GM23338 (cell line): ENCODE measurements around the gene EDEM3. TPM values are rescaled to one million over a fixed set of nuclear protein-coding genes. Genes with fewer than 3 reads are reported as not detected.

Experiments
- ATAC-seq: fragments of 200-7000 bp; cut with Tn5 transposase; 3 replicates; pipeline ENCODE4 v1.9.1; 2020
- DNase-seq: peaks from one replicate; pipeline ENCODE4 v3.0.0-alpha.2; 2015; ENCODE audit warnings: low spot score
- H2AFZ ChIP-seq: fragments of 200-600 bp; sonication (generic); 2 replicates; pipeline ENCODE4 v1.8.0; 2016; ENCODE audit warnings: antibody characterized with exemption, mild to moderate bottlenecking, moderate library complexity
- H3F3A ChIP-seq: fragments of 200-600 bp; sonication (generic); replicated peaks from 2 replicates; pipeline ENCODE4 v1.8.0; 2017; ENCODE audit warnings: antibody characterized with exemption, mixed run types, low read depth
- H3K27ac ChIP-seq: fragments of 200-600 bp; sonication (generic); 2 replicates; pipeline ENCODE4 v1.6.1; 2016; ENCODE audit warnings: low read depth
- H3K27me3 ChIP-seq: fragments of 200-600 bp; sonication (generic); 2 replicates; pipeline ENCODE4 v1.8.0; 2016; ENCODE audit warnings: mild to moderate bottlenecking, mixed run types, moderate library complexity; ENCODE audit not compliant: insufficient read depth
- H3K36me3 ChIP-seq: fragments of 200-600 bp; sonication (generic); 2 replicates; pipeline ENCODE4 v1.8.0; 2016; ENCODE audit warnings: mild to moderate bottlenecking; ENCODE audit not compliant: insufficient read depth
- H3K4me1 ChIP-seq: fragments of 200-600 bp; sonication (generic); 2 replicates; pipeline ENCODE4 v1.8.0; 2016; ENCODE audit warnings: mild to moderate bottlenecking, moderate library complexity; ENCODE audit not compliant: insufficient read depth
- H3K4me2 ChIP-seq: fragments of 200-600 bp; sonication (generic); 2 replicates; pipeline ENCODE4 v1.7.1; 2017; ENCODE audit warnings: mixed run types
- H3K4me3 ChIP-seq: fragments of 200-600 bp; sonication (generic); 2 replicates; pipeline ENCODE4 v1.6.1; 2016; ENCODE audit warnings: mixed run types
- H3K79me2 ChIP-seq: fragments of 200-600 bp; sonication (generic); replicated peaks from 2 replicates; pipeline ENCODE4 v1.8.0; 2017; ENCODE audit warnings: mild to moderate bottlenecking; ENCODE audit not compliant: insufficient read depth
- H3K9me2 ChIP-seq: fragments of 200-600 bp; sonication (generic); 2 replicates; pipeline ENCODE4 v1.8.0; 2017; ENCODE audit not compliant: insufficient read depth
- H4K20me1 ChIP-seq: fragments of 200-600 bp; sonication (generic); replicated peaks from 2 replicates; pipeline ENCODE4 v1.8.0; 2017; ENCODE audit warnings: mild to moderate bottlenecking; ENCODE audit not compliant: insufficient read depth
- H3K27ac Mint-ChIP-seq: 2 replicates; pipeline ENCODE4 v1.8.0; 2020; ENCODE audit warnings: inconsistent platforms, mild to moderate bottlenecking, moderate library complexity, mixed read lengths
- H3K27me3 Mint-ChIP-seq: 3 replicates; pipeline ENCODE4 v1.8.0; 2022; ENCODE audit warnings: low read depth, mild to moderate bottlenecking, moderate library complexity, mixed read lengths, inconsistent platforms; ENCODE audit not compliant: insufficient read depth, poor library complexity
- H3K36me3 Mint-ChIP-seq: 3 replicates; pipeline ENCODE4 v1.8.0; 2021; ENCODE audit warnings: low read depth, mild to moderate bottlenecking, inconsistent platforms, moderate library complexity, mixed read lengths
- H3K4me1 Mint-ChIP-seq: 3 replicates; pipeline ENCODE4 v1.8.0; 2020; ENCODE audit warnings: mild to moderate bottlenecking, inconsistent platforms, mixed read lengths
- H3K4me3 Mint-ChIP-seq: 3 replicates; pipeline ENCODE4 v1.8.0; 2021; ENCODE audit warnings: moderate library complexity, mild to moderate bottlenecking, inconsistent platforms, mixed read lengths
- H3K9me3 Mint-ChIP-seq: 3 replicates; pipeline ENCODE4 v1.8.0; 2020; ENCODE audit warnings: moderate library complexity, mild to moderate bottlenecking, inconsistent platforms, mixed read lengths
- CREB1 ChIP-seq: fragments of 250-450 bp; sonication (Bioruptor Pico); IDR thresholded peaks from 2 replicates; pipeline ENCODE4 v1.5.0; 2020; ENCODE audit warnings: low read depth, mild to moderate bottlenecking, moderate library complexity
- ETS1 ChIP-seq: IDR thresholded peaks from 2 replicates; pipeline ENCODE4 v1.6.1; 2016; ENCODE audit warnings: antibody characterized with exemption
- EZH2 ChIP-seq: fragments of 200-600 bp; sonication (generic); IDR thresholded peaks from one replicate; pipeline ENCODE4 v1.8.0; 2017; ENCODE audit warnings: antibody characterized with exemption, mild to moderate bottlenecking, low read depth; ENCODE audit not compliant: unreplicated experiment
- EZH2phosphoT487 ChIP-seq: fragments of 200-600 bp; sonication (generic); IDR thresholded peaks from one replicate; pipeline ENCODE4 v1.8.1; 2018; ENCODE audit warnings: antibody characterized with exemption; ENCODE audit not compliant: unreplicated experiment
- JUNB ChIP-seq: IDR thresholded peaks from one replicate; pipeline ENCODE4 v1.6.1; 2016; ENCODE audit warnings: antibody characterized with exemption; ENCODE audit not compliant: unreplicated experiment
- NANOG ChIP-seq: IDR thresholded peaks from 2 replicates; pipeline ENCODE4 v1.6.1; 2016; ENCODE audit warnings: antibody characterized with exemption, borderline replicate concordance
- POLR2AphosphoS5 ChIP-seq: IDR thresholded peaks from 2 replicates; pipeline ENCODE4 v1.6.1; 2016; ENCODE audit warnings: antibody characterized with exemption, low read depth
- REST ChIP-seq: IDR thresholded peaks from one replicate; pipeline ENCODE4 v1.6.1; 2018; ENCODE audit warnings: antibody characterized with exemption; ENCODE audit not compliant: unreplicated experiment
- STAT1 ChIP-seq: IDR thresholded peaks from one replicate; pipeline ENCODE4 v1.6.1; 2016; ENCODE audit warnings: antibody characterized with exemption; ENCODE audit not compliant: unreplicated experiment
- ZNF114 ChIP-seq: fragments of 250-450 bp; sonication (Bioruptor Pico); IDR thresholded peaks from 2 replicates; pipeline ENCODE4 v1.5.0; 2020; ENCODE audit warnings: mild to moderate bottlenecking, moderate library complexity
- ZNF331 ChIP-seq: fragments of 250-450 bp; sonication (Bioruptor Pico); IDR thresholded peaks from 2 replicates; pipeline ENCODE4 v1.5.0; 2020; ENCODE audit warnings: low read depth, mild to moderate bottlenecking, moderate library complexity
- ZNF462 ChIP-seq: fragments of 250-450 bp; sonication (Bioruptor Pico); IDR thresholded peaks from 2 replicates; pipeline ENCODE4 v1.5.0; 2020; ENCODE audit warnings: mild to moderate bottlenecking, moderate library complexity
- polyA plus RNA-seq: library from polyadenylated mRNA; unstranded; fragments of >200 nt; fragmentation: Nextera tagmentation; extraction: Ambion mirVana; gene quantifications from 2 replicates; pipeline ENCODE4 v1.2.1, GENCODE V29; 2016
- total RNA-seq: library from RNA; depleted of rRNA; stranded (reverse); fragments of >200 nt; shearing (Covaris generic); gene quantifications from 2 replicates; pipeline ENCODE4 v1.2.3, GENCODE V29; 2014
- TF ChIP-seq, protein P1 (sequence below), 2 experiments: fragments of 200-600 bp in 1 of 2; sonication (generic) in 1 of 2; conservative IDR thresholded peaks; 2 replicates each; pipeline versions ENCODE4 v1.5.1 to v1.6.1; 2016 to 2017; ENCODE audit warnings: antibody characterized with exemption in 2 of 2, low read depth in 2 of 2, mild to moderate bottlenecking in 2 of 2, moderate library complexity in 1 of 2

Gene EDEM3
- total and polyA plus RNA-seq, 2 experiments from 2014 or later = 4.8 to 11.5 TPM

DNA sequence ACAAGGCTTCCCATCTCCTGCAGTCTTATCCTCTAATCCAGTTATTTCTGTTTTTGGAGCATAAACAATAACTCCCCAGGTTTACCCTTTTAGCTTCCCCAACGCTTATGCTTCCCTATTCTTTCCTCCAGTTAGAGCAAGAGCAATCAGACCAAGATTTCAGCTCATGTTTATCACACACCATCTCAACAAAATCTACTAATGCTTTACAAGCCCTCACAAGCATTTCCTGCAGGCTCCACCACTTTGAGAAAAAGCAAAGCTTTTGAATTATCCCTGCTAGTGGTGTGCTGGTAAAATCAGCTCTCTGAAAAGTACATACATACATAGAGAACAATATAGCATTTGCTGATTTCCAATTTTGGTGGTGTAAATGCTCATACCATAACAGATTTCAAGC lies 92.9 kb downstream of the EDEM3 start:
- TF ChIP-seq NANOG (no peak), REST (no peak), ETS1 (no peak), STAT1 (no peak), POLR2AphosphoS5 (no peak), EZH2 (no peak), EZH2phosphoT487 (no peak), CREB1 (CRISPR knock-in tag) (no peak), JUNB (no peak), ZNF331 (CRISPR knock-in tag) (no peak), ZNF462 (CRISPR knock-in tag) (no peak), ZNF114 (CRISPR knock-in tag) (no peak)
- TF ChIP-seq, protein P1, sequence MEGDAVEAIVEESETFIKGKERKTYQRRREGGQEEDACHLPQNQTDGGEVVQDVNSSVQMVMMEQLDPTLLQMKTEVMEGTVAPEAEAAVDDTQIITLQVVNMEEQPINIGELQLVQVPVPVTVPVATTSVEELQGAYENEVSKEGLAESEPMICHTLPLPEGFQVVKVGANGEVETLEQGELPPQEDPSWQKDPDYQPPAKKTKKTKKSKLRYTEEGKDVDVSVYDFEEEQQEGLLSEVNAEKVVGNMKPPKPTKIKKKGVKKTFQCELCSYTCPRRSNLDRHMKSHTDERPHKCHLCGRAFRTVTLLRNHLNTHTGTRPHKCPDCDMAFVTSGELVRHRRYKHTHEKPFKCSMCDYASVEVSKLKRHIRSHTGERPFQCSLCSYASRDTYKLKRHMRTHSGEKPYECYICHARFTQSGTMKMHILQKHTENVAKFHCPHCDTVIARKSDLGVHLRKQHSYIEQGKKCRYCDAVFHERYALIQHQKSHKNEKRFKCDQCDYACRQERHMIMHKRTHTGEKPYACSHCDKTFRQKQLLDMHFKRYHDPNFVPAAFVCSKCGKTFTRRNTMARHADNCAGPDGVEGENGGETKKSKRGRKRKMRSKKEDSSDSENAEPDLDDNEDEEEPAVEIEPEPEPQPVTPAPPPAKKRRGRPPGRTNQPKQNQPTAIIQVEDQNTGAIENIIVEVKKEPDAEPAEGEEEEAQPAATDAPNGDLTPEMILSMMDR (conservative IDR thresholded peaks at IDR 0.05; ENCODE audit: low read depth in 2 of 2) = no peak
- Mint-ChIP-seq H3K9me3 (no peaks in the 10 kb centered on the region), H3K36me3 (no peaks in the 10 kb centered on the region), H3K4me3 (no peak overlapping the region), H3K27ac (no peak overlapping the region), H3K27me3 (peaks cover 4% of the 10 kb centered on the region), H3K4me1 (peaks cover 20% of the 10 kb centered on the region)
- no peaks in the 10 kb centered on the region for H3K9me2 ChIP-seq
- no peaks in the 10 kb centered on the region for H3K36me3 ChIP-seq
- H3K79me2 ChIP-seq = no peaks in the 10 kb centered on the region
- no peak for DNase-seq
- H4K20me1 ChIP-seq = no peaks in the 10 kb centered on the region
- no peaks in the 10 kb centered on the region for H3K27me3 ChIP-seq
- H2AFZ ChIP-seq = no peak overlapping the region
- H3K27ac ChIP-seq = no peak overlapping the region
- ATAC-seq = no peak
- peaks cover 25% of the 10 kb centered on the region for H3K4me1 ChIP-seq
- H3F3A ChIP-seq = no peaks in the 10 kb centered on the region
- H3K4me2 ChIP-seq = no peak overlapping the region
- no peak overlapping the region for H3K4me3 ChIP-seq
